Measurements from ENCODE around the gene DUSP1.

DUSP1 gene

DNA sequence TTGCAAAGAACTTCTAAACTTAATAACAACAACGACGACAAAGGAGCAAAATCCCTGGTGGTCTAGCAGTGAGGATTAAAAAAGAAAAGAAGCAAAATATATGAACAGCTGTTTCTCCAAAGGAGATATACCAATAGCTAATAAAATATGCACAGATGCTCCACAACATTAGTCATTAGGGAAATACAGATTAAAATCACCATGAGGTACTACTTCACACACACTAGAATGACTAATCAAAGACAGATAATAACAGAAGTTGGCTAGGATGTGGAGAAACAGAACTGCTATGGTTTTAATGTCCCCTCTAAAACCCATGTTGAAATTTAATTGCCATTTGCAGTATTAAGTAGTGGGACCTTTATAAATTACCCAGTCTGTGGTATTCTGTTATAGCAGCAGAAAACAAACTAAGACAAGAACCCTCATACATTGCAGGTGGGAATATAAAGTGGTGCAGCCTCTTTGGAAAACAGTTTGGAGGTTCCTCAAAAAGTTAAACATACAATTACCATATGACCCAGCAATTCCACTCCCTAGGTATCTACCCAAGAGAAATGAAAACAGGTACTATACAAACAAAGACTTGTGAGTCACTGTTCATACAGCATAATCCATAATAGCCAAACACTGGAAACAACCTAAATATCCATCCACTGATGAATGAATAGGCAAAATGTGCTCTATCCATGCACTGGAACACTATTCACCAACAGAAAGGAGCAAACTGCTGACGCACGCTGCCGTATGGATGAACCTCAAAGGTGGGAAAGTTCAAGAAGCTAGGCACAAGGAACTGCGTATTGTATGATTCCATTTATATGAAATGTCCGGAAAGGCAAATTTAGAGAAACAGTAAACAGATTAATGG lies 11.4 kb upstream of the DUSP1 start:
- no peak for DNase-seq (ENCODE audit: low read depth)
- TF ChIP-seq, protein P1, sequence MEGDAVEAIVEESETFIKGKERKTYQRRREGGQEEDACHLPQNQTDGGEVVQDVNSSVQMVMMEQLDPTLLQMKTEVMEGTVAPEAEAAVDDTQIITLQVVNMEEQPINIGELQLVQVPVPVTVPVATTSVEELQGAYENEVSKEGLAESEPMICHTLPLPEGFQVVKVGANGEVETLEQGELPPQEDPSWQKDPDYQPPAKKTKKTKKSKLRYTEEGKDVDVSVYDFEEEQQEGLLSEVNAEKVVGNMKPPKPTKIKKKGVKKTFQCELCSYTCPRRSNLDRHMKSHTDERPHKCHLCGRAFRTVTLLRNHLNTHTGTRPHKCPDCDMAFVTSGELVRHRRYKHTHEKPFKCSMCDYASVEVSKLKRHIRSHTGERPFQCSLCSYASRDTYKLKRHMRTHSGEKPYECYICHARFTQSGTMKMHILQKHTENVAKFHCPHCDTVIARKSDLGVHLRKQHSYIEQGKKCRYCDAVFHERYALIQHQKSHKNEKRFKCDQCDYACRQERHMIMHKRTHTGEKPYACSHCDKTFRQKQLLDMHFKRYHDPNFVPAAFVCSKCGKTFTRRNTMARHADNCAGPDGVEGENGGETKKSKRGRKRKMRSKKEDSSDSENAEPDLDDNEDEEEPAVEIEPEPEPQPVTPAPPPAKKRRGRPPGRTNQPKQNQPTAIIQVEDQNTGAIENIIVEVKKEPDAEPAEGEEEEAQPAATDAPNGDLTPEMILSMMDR (conservative IDR thresholded peaks at IDR 0.05; ENCODE audit: low read depth, low read length) = no peak
- no peak overlapping the region for H3K4me3 ChIP-seq (ENCODE audit: low read length)

DNA sequence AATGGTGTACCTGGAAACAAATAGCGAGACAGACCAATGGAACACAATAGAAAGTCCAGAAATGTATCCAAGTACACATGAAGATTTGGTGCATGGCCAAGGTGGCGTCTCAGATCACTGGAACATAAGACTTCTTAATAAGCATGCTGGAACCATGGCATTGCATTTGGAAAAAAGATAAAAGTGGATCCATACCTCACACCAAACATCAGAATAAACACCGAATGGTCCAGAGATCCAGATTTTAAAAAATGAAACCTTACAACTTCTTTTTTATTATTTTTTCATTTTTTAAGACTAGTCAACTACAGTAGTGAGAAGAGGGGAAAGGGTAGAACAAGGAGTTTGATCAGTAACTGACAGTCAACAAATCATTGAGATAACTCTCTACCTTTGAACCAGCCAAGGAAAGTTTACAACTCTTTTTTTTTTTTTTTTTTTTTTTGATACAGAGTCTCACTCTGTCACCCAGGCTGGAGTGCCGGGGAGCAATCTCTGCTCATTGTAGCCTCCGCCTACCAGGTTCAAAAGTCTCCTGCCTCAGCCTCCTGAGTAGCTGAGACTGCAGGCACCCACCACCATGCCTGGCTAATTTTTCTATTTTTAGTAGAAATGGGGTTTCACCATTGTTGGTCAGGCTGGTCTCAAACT lies 8.8 kb upstream of the DUSP1 start:
- TF ChIP-seq, protein P1 (conservative IDR thresholded peaks at IDR 0.05; ENCODE audit: low read depth, low read length) = no peak
- no peak overlapping the region for H3K4me3 ChIP-seq (ENCODE audit: low read length)
- DNase-seq (ENCODE audit: low read depth) = no peak

DNA sequence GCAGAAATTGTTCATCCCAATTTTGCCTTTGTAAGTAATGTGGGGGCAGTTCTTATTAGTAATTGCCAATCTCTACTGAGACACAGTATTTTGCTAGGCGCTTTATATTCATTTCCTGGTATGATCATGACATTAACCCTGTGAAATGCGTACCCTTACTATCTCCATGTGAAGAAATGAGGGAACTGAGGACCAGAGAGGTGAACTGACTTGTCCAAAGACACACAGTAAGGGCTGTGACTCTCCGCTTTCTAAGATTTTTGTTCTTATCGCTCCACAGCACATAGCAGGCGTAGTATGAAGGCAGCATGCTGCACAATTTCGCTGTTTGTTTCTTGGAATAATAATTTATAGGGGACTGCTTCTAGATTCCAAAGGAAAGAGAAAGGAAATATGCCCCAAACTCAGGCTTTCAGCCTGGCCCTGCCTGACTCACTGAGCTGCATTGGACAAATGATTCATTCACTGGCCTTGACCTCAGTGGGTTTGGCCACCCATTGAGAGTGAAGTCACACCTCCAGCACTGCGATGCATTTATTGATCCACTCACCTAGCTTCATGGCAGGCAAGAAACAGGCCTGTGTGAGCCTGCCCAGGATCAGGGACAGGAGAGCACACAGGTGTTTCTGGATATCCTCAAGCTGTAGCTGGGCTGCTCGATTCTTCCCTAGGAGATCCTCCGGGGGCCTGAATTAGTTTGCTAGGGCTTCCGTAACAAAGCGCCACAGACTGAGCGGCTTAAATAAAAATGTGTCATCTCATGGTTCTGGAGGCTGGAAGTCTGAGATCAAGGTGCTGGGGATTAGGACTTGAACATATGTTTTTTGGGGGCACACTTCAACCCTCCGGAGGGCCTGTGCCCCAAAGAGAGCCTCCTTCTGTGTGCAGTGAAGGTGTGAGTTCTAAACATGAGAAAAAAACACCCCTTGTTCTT lies 7.2 kb upstream of the DUSP1 start:
- no peak for DNase-seq (ENCODE audit: low read depth)
- TF ChIP-seq, protein P1 (conservative IDR thresholded peaks at IDR 0.05; ENCODE audit: low read depth, low read length) = no peak
- no peak overlapping the region for H3K4me3 ChIP-seq (ENCODE audit: low read length)

DNA sequence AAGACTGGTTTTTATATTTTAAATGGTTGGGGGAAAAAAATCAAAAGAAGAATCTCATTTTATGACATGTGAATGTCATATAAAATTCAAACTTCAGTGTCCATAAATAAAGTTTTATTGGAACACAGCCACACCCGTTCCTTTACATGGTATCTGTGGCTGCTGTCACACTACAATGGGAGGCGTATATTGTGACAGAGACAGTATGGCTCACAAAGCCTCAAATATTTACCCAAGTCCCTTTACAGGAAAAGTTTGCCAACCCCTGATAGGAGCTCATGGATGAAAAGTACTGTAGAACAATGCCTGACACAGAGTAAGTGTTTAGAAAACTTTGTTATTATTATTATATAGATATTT lies 5.2 kb upstream of the DUSP1 start:
- no peak for DNase-seq (ENCODE audit: low read depth)
- H3K4me3 ChIP-seq (ENCODE audit: low read length) = no peak overlapping the region
- TF ChIP-seq, protein P1 (conservative IDR thresholded peaks at IDR 0.05; ENCODE audit: low read depth, low read length) = no peak

DNA sequence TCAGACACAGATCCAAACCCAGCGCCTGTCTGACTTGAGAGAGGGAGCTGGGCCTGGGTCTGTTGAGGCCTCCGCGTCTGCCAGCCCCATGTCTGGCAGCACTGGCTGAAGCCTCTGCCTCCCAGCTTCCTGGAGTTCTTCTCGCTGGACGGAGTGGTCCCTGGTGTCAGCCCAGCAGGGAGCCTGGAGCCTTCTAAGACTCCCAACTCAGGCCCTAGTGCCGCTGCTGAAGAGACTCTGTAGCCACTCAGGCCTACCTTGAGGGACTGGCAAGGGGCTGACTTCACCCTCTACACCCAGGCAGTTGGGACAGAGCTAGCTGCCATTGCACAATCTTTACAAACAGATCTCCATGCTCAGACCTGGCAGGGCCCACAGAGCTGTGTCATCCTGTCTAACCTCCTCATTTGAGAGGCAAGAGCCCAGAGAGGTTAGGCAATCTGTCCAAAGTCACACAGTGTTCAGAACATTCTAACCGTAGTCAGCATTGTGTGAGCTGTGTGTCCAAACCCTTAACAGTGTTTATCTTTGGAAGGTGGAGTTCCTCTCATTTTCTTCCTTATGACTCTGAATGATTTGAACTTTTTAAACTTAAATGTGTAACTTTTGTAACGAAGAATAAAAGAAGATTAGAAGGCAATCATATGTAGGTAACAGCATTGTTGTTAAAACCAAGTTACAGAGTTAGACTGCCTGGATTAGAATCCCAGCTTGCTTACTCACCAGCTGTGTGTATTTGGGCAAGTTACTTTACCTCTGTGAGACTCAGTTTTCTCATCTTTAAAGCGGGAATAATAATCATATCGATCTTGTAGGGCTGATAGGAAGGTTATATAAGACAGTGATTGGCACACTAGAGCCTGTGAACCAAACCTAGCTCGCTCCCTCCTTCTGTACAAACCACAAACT lies 4.6 kb upstream of the DUSP1 start:
- TF ChIP-seq, protein P1 (conservative IDR thresholded peaks at IDR 0.05; ENCODE audit: low read depth, low read length) = no peak
- no peak for DNase-seq (ENCODE audit: low read depth)
- H3K4me3 ChIP-seq (ENCODE audit: low read length) = no peak overlapping the region
